H4 (cell line): ENCODE data around the gene TOX4. TPM values are rescaled to one million over a fixed set of nuclear protein-coding genes. Genes with fewer than 3 reads are reported as not detected.

Source experiments
- DNase-seq: peaks from one replicate; pipeline ENCODE4 v3.0.0-alpha.2; 2015; ENCODE audit warnings: low spot score
- total RNA-seq: library from RNA; depleted of rRNA; stranded (reverse); fragments of >200 nt; shearing (Covaris generic); gene quantifications from 2 replicates; pipeline ENCODE4 v1.2.3, GENCODE V29; 2014

TOX4 gene
- total RNA-seq, 1 experiment from 2014 or later, result 12.7 TPM

DNA sequence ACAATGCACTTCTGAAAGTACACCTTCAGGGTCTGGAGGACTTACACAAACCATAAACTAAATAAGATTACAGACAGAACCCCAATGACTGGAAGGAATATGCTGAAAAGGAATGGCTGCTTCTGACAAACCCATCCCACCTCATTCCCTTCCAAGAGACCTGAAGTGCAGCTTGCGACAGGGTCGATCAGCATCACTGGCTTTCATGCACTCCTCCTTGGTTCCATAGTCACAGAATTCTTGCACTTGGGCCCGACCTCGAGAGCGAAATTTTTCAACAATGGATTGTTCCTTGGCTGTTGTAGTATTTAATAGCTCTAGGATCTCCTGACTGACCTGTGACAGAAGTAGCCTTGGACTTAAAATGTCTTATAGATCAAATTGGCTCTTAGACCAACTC, 24.6 kb downstream of the TOX4 start:
- no peak for DNase-seq

DNA sequence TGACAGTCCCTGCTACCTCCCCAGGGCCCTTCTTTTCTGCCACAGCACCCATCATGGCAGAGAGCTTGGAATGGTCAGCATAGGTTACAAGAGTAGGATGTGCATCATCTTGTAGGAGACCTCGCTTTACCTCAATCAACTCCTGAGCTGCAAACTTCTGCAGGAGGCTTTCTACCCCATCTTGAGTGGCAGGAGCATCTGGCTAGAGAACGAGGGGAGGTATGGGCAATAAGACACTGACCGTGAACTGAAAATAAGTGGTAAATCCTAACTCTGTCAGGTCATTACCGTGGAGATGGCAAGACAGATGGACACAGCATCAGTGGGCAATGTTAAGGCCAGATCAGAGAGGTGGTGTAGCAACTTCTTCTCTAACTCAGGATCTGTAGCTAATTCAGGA, 26.4 kb downstream of the TOX4 start:
- DNase-seq, result no peak

DNA sequence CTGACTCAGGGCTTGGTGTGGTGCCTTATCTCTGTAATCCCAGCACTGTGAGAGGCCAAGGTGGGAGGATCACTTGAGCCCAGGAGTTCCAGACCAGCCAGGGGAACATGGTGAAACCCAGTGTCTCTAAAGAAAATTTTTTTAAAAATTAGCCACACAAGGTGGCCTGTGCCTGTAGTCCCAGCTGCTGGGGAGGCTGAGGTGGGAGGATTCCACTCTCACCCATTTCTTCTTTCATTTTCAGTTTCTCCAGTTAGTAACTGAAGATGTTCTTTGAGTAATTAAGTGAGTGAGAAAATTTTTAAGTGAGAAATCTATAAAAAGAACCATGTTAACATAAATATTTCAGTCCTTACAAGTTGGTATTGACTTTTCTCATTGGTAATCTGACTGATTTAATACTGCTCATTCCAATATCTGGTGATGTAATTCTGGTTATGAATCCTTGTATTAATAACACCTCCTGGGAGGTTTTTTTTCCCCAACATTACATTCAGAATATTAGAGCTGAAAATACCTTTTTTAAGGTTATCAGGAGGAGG, 28.1 kb downstream of the TOX4 start:
- DNase-seq, result no peak

DNA sequence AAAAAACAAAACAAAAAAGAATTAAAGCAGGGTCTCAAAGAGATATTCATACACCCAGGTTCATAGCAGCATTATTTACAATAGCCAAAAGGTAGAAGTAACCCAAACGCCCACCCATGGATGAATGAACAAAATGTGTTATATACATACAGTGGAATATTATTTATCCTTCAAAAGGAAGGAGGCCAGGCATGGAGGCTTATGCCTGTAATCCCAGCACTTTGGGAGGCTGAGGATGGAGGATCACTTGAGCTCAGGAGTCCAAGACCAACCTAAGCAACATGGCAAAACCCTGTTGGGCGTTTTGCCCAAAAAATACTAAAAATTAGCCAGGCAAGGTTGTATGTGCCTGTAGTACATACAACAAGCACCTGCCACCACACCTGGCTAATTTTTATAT, 29.6 kb downstream of the TOX4 start:
- DNase-seq, result no peak

DNA sequence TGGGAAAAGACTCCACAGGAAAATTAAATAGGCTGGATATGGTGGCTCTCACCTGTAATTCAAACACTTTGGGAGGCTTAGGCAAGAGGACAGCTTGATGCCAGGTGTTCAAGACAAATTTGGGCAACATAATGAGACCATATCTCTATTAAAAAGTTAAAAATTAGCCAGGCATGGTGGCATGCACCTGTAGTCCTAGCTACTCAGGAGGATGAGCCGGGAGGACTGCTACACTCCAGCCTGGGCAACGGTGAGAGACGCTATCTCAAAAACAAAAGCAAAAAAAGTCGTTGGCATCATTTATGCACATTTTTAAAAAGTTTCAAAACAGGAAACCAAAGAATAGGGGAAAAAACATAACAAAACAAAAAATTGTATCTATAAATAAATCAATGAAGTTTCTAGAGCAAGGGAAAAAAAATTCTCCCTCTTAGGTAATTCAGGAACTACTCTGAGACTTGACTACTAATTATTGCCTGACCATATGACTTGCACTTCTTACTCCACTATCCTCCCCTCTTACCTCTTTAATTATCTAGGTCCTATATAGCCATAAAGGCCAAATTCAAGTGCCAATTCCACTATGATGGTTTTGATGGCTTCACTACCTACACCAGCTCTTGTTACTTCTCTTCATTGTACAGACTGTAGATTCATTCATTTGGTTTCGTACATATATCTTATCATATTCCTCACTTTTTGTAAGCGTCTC, 32.6 kb downstream of the TOX4 start:
- DNase-seq, result no peak

DNA sequence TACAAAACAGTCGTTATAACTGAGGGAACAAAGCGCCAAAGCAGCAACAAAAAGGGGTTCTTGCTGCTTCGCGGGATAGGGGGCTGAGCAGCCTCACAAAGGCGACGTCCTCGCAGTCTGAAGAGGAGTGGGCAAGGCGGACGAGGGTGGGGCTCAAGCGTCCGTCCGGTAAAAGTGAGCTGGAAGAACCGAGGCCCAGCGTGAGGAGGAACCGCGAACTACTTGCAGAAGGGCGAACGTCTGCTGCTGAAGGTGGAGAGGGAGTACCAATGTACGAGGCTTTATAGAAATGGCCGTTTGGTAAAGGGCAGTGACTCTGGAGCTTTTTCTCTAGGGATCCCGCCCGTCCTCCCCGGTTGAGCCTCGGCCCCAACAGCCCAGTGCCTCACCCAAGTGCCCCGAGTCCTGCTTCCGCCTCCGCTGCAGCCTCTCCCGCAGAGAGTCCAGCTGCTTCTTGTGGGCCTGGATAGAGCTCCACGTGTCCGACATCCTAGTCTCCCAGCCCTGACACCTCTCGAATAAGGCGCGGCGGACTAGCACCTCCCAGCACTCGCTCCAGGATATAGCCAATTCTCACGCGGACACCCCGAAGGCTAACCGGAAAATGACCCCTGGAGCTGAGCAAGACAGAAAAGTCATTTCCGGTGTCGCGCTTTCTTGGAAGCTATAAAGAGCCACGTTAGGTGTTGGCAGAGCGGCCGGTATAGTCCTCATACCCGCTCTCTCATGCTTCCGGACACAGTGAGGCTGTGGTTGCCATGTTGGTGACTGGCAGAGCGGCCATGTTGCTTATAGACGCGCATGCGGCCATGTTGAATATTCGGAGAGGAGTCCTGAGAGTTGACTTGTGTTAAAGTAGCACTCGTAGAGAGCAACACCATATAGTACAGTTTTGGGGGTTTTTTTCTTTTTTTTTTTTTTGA, 34.0 kb downstream of the TOX4 start, which contains the start of gene METTL3:
TSS of gene METTL3 (minus strand) at position 606 of the 923 bp plus-strand sequence. CDS start at position 489, 117 bp downstream.
- DNase-seq, result peak; percentile 99

DNA sequence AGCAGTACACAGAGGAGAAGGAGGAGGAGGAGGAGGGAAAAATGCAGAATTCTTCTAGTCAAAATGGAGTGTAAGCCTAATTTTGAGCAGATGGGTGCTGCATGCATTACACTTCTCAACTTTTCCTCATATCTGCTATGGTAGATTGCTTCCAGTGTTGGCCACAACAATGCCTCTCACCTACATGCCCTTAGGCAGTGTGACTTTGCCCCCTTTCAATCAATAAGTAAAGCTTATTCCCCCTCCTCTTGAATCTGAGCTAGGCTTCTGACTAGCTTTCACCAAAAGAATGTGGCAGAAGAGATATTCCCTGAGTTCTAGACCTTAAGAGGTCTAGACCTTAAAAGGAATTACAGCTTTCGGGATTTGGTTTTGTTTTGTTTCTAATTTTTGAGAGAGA, 37.3 kb downstream of the TOX4 start:
- DNase-seq, result no peak

DNA sequence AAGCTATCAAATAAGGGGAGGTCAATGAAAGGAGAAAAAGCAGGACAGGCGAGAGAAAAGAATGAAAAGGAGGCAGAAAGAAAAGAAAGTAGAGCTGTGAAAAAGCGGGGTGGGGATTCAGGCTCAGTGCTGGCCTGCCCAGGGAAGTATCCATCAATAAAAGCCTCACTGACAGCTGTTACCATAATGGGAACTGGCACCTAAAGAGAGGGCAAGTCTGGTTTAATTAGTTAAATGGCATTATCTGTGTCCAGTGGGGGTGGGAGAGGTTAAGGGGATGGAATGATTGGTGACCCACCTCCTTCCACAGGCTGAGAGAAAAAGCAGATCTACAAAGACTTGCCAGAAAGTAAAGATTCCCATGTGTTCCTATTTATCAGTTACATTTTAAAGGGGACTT, 41.7 kb downstream of the TOX4 start:
- DNase-seq, result no peak

DNA sequence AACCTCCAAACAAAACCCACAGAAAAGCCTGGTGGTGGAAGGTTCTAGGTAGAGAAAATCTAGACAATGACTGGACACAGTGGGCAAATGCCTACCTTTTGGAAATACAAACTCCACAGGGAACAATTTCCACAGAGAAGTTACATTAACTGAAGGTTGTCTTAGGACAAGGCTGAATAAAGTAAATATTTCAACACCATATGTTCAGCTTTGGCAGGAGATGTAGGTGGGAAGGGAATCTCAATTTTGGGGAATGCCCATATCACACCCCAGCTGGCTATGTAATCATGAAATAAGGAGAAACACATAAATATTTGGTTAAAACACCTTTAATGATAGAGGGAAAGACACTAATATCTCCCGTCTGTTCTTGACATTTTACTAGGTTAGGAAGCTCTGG, 43.8 kb downstream of the TOX4 start:
- DNase-seq, result no peak

DNA sequence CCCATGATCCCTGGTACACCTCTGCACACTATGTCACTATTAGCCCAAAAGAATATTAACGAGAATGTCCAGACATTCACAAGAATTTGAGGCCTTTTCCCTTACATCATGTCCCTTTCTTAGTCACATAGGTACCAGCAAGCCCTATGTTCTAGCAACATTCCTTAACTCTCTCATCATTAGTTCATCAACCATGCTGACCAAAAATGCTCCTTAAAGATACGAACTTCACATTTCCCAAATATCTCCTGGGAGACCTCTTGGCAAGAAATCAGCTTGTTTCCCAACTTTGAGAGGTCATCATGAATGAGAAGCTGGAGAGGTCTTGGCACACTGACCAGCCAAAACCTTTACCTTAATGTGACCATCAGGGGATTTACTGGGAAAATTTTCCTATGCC, 44.5 kb downstream of the TOX4 start:
- peak; percentile 11 for DNase-seq

DNA sequence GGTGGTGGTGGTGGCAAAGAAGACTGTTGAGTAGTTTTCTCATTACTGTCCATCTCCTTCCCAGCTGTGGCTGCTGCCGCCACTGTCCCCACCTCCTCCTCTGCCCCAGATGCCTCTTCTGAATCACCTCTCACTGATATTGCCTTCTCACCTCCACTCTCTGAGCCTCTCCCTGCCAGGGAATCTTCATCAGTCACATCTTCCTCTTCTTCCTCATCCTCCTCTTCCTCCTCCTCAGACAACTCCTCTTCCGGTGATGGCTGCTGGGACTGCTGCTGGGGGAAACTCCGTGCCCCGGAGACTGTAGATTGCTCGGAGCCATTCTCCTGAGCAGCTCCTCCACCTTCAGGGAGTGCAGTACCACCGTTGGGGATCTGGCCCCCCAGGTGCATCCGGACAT, 46.2 kb downstream of the TOX4 start:
- DNase-seq, result no peak

DNA sequence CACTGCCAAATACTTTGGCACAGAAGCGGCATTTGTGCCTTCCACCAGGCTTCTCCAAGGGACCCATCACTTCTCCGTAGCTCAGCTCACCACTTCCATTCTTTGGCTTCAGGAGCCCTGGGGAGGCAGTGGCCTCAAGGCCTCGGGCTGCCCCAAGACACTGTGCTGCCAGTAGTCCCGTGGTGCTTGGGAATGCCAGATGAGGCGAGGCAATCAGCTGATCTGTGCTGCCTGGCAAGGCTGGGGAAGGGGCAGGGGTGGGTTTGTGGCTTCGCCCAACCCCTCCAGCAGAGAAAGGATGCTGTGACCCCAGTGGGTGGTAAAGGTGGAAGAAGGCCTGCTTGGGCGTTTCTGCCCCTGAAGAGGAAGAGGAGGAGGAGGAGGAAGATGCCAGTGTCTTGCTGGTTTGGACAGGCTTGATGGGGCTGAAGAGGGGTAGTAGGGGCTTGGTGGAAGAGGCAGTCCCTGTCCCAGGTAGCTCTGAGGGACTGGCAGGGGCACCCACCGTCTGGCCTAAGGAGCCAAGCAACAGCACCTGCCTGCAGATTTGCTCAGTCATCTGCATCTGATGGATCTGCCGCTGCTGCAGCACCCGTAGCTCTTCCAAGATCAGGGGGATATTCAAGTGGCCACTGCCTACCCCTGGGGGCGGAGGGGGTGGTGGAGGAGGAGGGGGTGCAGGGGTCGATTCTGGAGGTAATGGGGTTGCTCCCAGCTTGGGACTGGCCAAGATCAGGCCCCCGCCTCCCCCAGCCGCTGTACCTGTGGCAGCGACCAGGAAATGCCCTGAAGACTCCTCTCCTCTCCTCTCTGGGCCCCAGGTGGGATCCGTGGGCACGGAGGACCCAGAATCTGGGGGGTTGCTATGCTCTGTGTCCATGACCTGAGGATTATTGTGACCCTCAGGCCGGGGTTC, 47.8 kb downstream of the TOX4 start:
- DNase-seq, result no peak

DNA sequence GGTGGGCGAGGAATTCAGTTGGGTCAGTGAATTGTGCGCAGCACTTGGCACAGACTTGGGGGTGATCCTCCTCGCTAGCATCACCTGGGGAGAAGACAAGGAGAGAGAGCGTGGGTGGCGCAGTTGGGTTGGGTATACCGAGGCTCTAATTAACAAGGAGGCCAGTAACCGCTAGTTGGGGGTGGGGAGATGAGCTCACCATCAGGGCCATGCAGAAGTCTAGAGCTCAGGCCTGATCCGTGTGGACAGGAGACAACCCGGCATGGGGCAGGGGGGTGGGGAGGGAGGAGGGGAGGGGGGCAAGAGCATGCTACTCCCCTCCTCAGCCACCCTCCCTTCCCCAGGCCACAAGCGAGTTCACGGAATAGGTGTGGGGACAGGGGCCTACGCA, 48.6 kb downstream of the TOX4 start:
- DNase-seq, result no peak

DNA sequence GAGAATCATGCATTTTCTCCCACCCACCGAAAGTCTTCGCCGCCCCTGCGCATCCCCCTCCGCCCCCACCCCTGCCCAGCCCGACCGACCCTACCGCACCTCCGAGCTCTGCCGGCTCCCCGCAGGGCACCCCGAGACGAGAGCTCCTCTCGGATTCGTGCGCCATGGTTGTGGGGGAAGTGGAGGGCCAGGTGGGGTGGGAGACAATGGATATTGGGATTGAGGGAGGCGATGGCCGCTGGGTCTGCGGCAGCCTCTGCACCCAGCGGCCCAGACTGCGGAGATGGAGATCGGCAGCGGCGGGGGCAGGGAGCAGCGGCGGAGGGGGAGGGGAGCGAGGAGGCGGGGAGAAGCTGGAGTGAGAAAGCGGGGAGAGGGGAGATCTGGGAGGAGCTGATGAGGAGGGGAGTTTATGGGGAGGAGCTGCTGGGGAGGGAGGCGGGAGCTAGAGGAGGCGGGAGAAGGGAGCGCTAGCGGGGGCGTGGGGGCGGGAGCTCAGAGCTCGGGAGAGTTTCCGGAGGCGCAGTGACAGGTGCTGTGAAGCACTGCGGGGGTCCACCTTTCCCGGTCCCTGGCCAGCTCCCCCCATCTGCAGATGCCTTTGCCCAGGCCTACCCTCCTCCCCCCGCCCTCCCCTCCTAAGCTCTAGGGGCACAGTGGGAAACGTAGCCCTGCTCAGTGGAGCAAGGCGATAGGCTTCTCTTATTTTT, 49.1 kb downstream of the TOX4 start, which contains the start of gene SALL2:
TSS of gene SALL2 (minus strand) at position 385 of the 710 bp plus-strand sequence. CDS start at position 166, 219 bp downstream.
- DNase-seq, result no peak

DNA sequence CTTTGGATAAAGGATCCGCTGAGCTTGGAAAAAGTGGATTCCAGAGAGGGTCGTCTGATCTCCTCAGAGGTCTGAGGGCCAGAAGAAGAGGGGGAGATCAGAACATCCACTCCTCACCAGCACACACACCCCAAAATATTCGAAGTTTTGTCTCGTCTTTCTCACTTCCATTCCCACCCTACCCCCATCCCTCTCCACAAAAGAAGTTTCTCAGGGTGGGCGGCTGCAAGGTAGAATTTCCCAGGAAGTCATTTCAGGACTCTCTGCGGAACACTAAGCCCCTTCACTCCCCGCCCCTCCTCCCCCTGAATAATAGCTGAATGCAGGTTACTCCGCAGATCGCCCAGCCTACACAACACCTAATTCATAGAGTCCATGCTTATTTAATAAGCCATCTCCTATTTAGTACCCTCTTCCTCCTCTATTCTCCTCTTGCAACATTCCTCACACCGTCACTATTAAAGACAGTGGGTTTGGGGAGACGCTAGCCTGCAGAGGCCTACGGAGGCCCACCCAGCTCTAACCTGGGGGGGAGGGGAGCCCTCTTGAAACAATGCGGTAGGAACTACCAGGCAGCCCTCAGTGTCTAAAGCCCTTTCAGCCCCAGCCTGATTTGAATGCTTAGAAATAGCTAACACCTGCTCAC, 49.8 kb downstream of the TOX4 start:
- no peak for DNase-seq

DNA sequence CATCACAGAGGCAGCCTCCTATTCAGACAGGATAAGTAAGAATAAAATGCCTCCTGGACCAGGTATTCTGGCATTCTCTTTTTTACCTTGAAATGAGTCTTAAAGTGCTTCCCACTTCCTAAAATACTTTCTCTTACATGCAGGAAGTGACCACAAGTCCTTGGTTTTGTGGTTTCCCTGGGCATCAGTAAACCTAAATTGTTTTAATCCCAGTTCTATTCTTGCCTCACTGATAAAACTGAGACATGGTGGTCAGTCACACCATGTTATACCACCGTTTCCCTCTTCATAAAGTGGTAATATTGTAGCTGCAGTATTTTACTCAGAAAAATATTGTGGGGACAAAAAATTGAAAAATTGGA, 50.3 kb downstream of the TOX4 start:
- no peak for DNase-seq

DNA sequence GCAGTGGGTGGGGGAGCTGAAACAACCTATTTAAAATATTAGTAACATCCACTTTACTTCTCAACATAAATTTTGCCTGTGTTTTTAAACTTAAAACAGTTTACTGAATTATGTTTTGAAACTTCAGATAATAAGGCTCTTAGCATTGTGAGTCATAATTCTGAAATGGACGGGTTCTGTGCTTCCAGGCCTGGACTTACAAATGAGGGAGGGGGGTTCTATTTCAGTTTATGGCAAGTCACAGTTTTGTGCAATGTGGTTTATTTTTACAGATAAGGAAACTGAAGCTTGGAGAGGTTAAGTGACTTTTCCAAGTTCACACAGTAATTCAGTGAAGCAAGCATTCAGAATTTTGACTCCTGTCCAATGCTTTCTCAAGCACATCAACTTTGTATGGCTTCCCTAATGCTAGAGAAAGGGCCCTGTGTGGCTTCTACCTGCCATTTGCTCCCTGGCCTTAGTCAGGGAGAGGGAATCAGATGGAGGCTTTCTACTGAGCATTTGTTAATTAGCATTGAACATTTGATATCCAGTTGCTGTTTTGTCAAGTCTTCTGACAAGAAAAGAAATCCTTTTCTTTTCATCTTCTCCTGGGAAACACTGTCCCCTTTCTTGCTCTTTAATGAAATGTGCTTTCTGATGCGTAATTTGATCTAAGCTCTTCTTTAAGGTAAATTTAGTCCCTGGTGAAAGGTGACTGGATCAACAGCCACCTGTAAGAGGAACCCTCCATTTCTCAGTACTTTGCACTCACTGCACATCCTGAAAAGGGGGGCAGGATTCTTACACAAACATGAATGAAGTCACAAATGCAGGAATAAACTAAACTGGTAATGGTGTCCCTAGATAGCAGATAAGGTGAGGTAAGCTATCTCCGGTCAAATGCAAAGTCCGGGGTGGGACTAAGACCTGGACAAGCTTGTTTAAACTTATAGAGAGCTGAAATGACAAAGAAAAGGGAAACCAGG, 51.7 kb downstream of the TOX4 start:
- DNase-seq, result no peak

DNA sequence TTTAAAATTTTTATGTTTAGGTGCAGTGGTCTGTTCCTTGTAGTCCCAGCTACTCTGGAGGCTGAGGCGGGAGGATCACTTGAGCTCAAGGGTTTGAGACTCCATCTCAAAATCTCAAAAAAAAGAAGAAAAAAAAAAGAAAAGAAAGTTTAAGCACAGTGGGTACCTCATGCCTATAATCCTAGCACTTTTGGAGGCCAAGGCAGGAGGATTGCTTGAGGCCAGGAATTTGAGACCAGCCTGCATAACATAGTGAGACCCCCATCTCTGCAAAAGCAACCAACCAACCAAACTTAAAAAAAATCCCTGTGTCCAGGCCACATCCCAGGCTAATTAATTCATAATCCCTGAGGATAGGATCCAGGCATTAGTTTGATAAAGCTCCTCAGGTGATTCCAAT, 52.5 kb downstream of the TOX4 start:
- no peak for DNase-seq

DNA sequence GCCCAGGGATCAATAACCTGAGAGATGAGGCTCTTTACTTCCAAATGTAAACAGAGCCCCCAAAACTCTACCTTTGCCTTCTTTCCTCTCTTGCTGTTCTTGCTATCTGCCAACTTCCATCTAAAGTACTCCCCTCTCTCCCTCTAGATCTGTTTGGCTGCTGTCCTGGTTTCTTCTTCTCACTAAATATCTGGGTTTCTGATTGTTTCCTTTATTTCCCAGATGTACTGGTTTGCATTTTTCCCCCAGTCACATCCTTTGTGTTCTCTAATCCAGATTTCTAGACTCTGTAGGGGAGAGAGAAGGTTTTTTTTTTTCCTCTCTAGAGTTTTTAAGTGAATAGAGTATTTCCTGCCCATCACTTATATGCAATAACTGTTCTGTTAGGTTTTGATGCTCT, 56.3 kb downstream of the TOX4 start:
- no peak for DNase-seq
